ENCODE data around the gene CHD6.

Gene CHD6

GRCh38 chr20:41357424-41358163, 260.6 kb downstream of the CHD6 start:
- POLR2A ChIA-PET, result no interaction called here
- no peak for DNase-seq (ENCODE audit: low read depth, low spot score)
- TF ChIP-seq CTCF (IDR thresholded peaks at IDR 0.05; ENCODE audit: insufficient read depth, low read length, missing control alignments), result no peak
- CTCF ChIA-PET, result interaction anchor here (0.8 to 2.1 kb wide), 3 partner anchors 10 to 184 kb away, joined by 3 to 5 read pairs (median 3); no protein-coding TSS in a partner anchor
- H3K4me3 ChIP-seq (ENCODE audit: low read depth, low read length), result no peak overlapping the region

- H3K4me3 ChIP-seq (ENCODE audit: low read depth, low read length), result no peak overlapping the region
- ChIA-PET POLR2A (no interaction called here), CTCF (interaction anchor here (2.1 kb wide), 1 partner anchor 184 kb away, joined by 5 read pairs; no protein-coding TSS in a partner anchor)
- TF ChIP-seq CTCF (IDR thresholded peaks at IDR 0.05; ENCODE audit: insufficient read depth, low read length, missing control alignments), result no peak
- no peak for DNase-seq (ENCODE audit: low read depth, low spot score)
Measured at GRCh38 chr20:41356951-41357350, 261.2 kb downstream of the CHD6 start.

GRCh38 chr20:41355598-41356203, 262.5 kb downstream of the CHD6 start:
- ChIA-PET POLR2A (no interaction called here), CTCF (interaction anchor here (2.1 kb wide), 1 partner anchor 183 kb away, joined by 5 read pairs; no protein-coding TSS in a partner anchor)
- no peak for DNase-seq (ENCODE audit: low read depth, low spot score)
- no peak overlapping the region for H3K4me3 ChIP-seq (ENCODE audit: low read depth, low read length)
- no peak for TF ChIP-seq CTCF (IDR thresholded peaks at IDR 0.05; ENCODE audit: insufficient read depth, low read length, missing control alignments)

GRCh38 chr20:41355192-41355591, 263.0 kb downstream of the CHD6 start:
- no peak for TF ChIP-seq CTCF (IDR thresholded peaks at IDR 0.05; ENCODE audit: insufficient read depth, low read length, missing control alignments)
- no peak for DNase-seq (ENCODE audit: low read depth, low spot score)
- ChIA-PET CTCF (interaction anchor here (2.1 kb wide), 1 partner anchor 182 kb away, joined by 5 read pairs; no protein-coding TSS in a partner anchor), POLR2A (no interaction called here)
- H3K4me3 ChIP-seq (ENCODE audit: low read depth, low read length), result no peak overlapping the region

GRCh38 chr20:41353530-41353929, 264.6 kb downstream of the CHD6 start:
- DNase-seq (ENCODE audit: low read depth, low spot score), result no peak
- ChIA-PET CTCF (interaction anchor here (0.9 to 1.9 kb wide), 3 partner anchors 13 to 181 kb away, joined by 3 to 8 read pairs (median 6); partner anchors contain the start of gene LPIN3), POLR2A (no interaction called here)
- no peak overlapping the region for H3K4me3 ChIP-seq (ENCODE audit: low read depth, low read length)
- TF ChIP-seq CTCF (IDR thresholded peaks at IDR 0.05; ENCODE audit: insufficient read depth, low read length, missing control alignments), result no peak

GRCh38 chr20:41352666-41353065, 265.5 kb downstream of the CHD6 start:
- POLR2A ChIA-PET, result no interaction called here
- no peak for TF ChIP-seq CTCF (IDR thresholded peaks at IDR 0.05; ENCODE audit: insufficient read depth, low read length, missing control alignments)
- CTCF ChIA-PET, result interaction anchor here (0.9 to 1.9 kb wide), 3 partner anchors 12 to 180 kb away, joined by 3 to 8 read pairs (median 6); partner anchors contain the start of gene LPIN3
- DNase-seq (ENCODE audit: low read depth, low spot score), result no peak
- no peak overlapping the region for H3K4me3 ChIP-seq (ENCODE audit: low read depth, low read length)
